PC-9 (cell line): ENCODE results near the gene ERBB4.

Experiments used
- CTCF ChIP-seq: fragments of 200-600 bp; sonication (generic); conservative IDR thresholded peaks from 2 replicates; pipeline ENCODE4 v1.6.1; 2017; ENCODE audit warnings: mixed run types, antibody characterized with exemption, mild to moderate bottlenecking, moderate library complexity
- EZH2 ChIP-seq: fragments of 200-600 bp; sonication (generic); IDR thresholded peaks from 2 replicates; pipeline ENCODE4 v1.8.0; 2017; ENCODE audit warnings: antibody characterized with exemption, low read depth

- TF ChIP-seq CTCF, result peak; percentile 39; the same call in 1 of the 2 replicates
- no peak for TF ChIP-seq EZH2
Measured at GRCh38 chr2:212520340-212520739, 18.3 kb downstream of the ERBB4 start.
